ENCODE results near the gene AFAP1. TPM values are rescaled to one million over a fixed set of nuclear protein-coding genes. Genes with fewer than 3 reads are reported as not detected.

Gene AFAP1
- total RNA-seq, 2 donors from 2014 or later = 29.7 to 43.9 TPM

GRCh38 chr4:7847206-7847605, 92.5 kb downstream of the AFAP1 start:
- Histone ChIP-seq H3K4me1 (no peaks in the 10 kb centered on the region), H3K9me3 (no peaks in the 10 kb centered on the region), H3K4me3 (no peak overlapping the region), H3K9ac (ENCODE audit: low read depth in 2 of 2, low read length in 2 of 2) (no peak overlapping the region), H3K27ac (no peak overlapping the region), H3K27me3 (no peaks in the 10 kb centered on the region), H3K36me3 (no peaks in the 10 kb centered on the region)
- DNase-seq = no peak
- intact Hi-C loops (cut with DNase I) = no loop called here
- TF ChIP-seq CTCF (IDR thresholded peaks at IDR 0.05) = no peak

DNA sequence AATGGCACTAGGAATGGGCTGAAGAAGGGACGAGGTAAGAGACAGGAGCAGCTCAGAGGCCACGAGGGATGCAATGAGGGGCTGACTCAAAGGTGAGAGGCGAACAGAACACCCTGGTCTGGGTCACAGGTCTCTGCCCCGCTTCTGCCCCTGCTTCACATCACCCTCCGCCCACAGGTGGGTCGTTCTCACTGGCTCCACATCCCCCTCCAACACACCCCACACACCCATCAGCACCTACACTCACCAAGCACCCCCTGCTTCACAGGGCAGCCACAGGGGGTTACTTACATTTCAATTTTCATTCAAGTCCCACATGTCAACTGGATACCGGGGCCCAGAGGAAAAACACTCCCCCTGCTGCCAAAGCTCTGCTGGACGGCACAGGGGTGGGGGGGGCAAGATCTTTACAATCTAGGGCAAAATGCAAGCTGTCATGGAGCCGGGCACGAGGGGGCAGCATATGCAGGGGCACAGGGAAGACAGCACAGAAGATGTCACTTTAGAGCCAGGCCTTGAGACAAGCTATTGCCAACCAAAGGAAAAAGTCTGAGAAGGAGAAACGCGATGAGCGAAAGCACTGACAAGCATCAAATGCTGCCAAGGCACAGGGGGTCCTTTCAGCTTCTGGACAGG, 94.0 kb downstream of the AFAP1 start:
- no peak overlapping the region for H3K27ac ChIP-seq

GRCh38 chr4:7844594-7844991, 95.1 kb downstream of the AFAP1 start:
- Histone ChIP-seq H3K4me3 (no peak overlapping the region), H3K27ac (no peak overlapping the region), H3K4me1 (no peaks in the 10 kb centered on the region), H3K27me3 (no peaks in the 10 kb centered on the region), H3K9me3 (no peaks in the 10 kb centered on the region), H3K9ac (ENCODE audit: low read depth in 2 of 2, low read length in 2 of 2) (no peak overlapping the region), H3K36me3 (no peaks in the 10 kb centered on the region)
- TF ChIP-seq CTCF (IDR thresholded peaks at IDR 0.05) = no peak
- intact Hi-C loops (cut with DNase I) = no loop called here
- DNase-seq = no peak

More for the DNA sequence above, 94.0 kb downstream of the AFAP1 start:
- Histone ChIP-seq H3K36me3 (no peaks in the 10 kb centered on the region), H3K27me3 (no peaks in the 10 kb centered on the region), H3K9me3 (no peaks in the 10 kb centered on the region), H3K4me1 (no peaks in the 10 kb centered on the region), H3K9ac (ENCODE audit: low read depth in 2 of 2, low read length in 2 of 2) (no peak overlapping the region), H3K4me3 (no peak overlapping the region)
- TF ChIP-seq CTCF (IDR thresholded peaks at IDR 0.05) = no peak
- DNase-seq = no peak
- intact Hi-C loops (cut with DNase I) = no loop called here

DNA sequence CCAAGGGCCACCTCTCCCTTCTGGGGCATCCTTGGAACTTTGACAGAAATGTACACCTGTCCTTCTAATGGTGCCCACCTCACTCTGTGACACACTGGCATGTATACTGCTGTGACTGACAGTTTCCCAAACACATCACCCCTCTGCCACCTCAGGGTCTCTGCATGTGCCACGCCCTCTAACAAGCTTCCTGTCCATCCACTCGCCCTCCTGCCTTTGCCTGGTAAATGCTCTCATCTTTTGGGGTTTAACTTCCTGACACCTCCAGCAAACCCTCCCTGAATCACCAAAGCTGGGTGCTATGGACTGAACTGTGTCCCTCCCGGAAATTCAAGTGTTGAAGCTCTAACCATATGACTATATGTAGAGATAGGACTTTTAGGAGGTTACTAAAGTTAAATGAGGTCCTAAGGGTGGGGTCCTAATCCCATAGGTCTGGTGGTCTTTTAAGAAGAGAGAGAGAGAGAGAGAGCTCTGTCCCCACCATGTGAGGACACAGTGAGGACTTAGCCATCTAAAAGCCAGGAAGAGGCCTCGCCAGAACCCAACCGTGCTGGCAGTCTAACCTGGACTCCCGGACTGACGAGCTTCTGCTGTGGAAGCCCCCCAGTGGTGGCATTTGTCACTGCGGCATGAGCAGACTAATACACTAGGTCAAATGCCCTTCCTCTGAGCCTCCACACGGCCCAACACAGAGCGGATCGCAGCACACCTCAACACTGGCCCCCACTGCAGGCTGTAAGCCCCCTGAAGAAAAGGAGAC, 95.6 kb downstream of the AFAP1 start:
- no peaks in the 10 kb centered on the region for H3K36me3 ChIP-seq
- no peak overlapping the region for H3K4me3 ChIP-seq
- no peaks in the 10 kb centered on the region for H3K27me3 ChIP-seq
- peak; percentile 48 for TF ChIP-seq CTCF (IDR thresholded peaks at IDR 0.05)
- H3K4me1 ChIP-seq = no peaks in the 10 kb centered on the region
- H3K9ac ChIP-seq (ENCODE audit: low read depth in 2 of 2, low read length in 2 of 2) = peak overlapping the region in 1 of 2 donors; percentile 29
- no peaks in the 10 kb centered on the region for H3K9me3 ChIP-seq
- DNase-seq = peak; percentile 82
- peak overlapping the region; percentile 75 for H3K27ac ChIP-seq
- intact Hi-C loops (cut with DNase I) = no loop called here

GRCh38 chr4:7842384-7843279, 97.0 kb downstream of the AFAP1 start:
- Histone ChIP-seq H3K9me3 (no peaks in the 10 kb centered on the region), H3K4me1 (no peaks in the 10 kb centered on the region), H3K27ac (peak overlapping the region; percentile 75), H3K36me3 (no peaks in the 10 kb centered on the region), H3K27me3 (no peaks in the 10 kb centered on the region), H3K9ac (ENCODE audit: low read depth in 2 of 2, low read length in 2 of 2) (no peak overlapping the region), H3K4me3 (no peak overlapping the region)
- TF ChIP-seq CTCF (IDR thresholded peaks at IDR 0.05) = no peak
- peak; percentile 46 for DNase-seq
- intact Hi-C loops (cut with DNase I) = no loop called here

All from colonic mucosa (tissue), 4 donors.